Measurements from ENCODE around the gene POMT2. TPM values are rescaled to one million over a fixed set of nuclear protein-coding genes. Genes with fewer than 3 reads are reported as not detected.

Gene POMT2
- polyA plus RNA-seq, 1 of the 3 experiments (the other 2 are of a cell fraction): 19.9 TPM

DNA sequence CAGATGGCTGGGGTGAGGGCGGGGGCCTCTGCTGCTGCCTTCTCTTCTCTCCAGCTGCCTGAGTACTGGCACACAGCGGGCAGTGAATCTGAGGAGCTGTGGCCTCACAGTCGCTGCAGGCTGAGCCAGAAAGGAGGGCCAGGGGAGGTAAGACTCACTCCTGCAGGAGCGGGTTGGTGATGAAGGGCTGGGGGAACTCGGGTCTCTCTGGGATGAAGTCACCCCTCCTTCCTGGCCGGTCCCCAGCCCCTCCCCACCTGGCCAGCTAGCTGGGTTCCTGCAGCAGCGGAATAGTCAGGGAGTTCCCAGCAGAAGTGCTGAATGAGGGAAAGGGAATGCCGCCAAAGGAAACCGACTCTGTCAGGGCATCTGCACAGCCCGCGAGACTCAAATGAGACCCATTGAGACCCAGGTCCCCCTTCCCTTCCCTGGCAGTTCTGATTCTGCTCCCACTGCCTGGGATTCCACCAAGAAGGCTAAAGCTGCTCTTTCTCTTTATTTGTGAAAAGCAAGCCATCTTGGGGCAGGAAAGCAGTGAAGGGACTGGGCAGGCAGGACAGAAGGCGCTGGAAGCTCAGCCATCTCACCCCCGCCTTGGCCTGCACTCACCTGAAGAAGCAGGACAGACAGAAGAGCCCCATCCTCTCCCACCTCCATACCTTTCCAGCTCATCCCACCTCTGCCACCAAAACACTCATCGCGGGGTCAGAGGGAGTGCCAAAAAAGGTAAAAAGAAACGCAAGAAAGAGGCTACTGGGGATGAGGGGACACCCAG, 54.9 kb downstream of the POMT2 start:
- POLR2A ChIA-PET: no interaction called here
- H3K36me3 ChIP-seq (replicated peaks in 1 of 2; ENCODE audit: control insufficient read depth in 1 of 2, insufficient read depth in 2 of 2, low read length in 1 of 2): no peaks in the 10 kb centered on the region
- CTCF ChIA-PET: interaction anchor here (0.7 to 1.4 kb wide), 2 partner anchors 35 to 126 kb away, joined by 3 to 4 read pairs; no protein-coding TSS in a partner anchor
- H3K4me2 ChIP-seq: no peak overlapping the region
- TF ChIP-seq GATA2 (CRISPR knock-in tag; IDR thresholded peaks at IDR 0.05) (no peak), NRF1 (IDR thresholded peaks at IDR 0.05; ENCODE audit: low read depth, low read length) (no peak)
- TF ChIP-seq, protein P1, sequence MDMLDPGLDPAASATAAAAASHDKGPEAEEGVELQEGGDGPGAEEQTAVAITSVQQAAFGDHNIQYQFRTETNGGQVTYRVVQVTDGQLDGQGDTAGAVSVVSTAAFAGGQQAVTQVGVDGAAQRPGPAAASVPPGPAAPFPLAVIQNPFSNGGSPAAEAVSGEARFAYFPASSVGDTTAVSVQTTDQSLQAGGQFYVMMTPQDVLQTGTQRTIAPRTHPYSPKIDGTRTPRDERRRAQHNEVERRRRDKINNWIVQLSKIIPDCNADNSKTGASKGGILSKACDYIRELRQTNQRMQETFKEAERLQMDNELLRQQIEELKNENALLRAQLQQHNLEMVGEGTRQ (IDR thresholded peaks at IDR 0.05; ENCODE audit: borderline replicate concordance, low read depth, low read length): no peak
- no peaks in the 10 kb centered on the region; a peak in 1 of 4 replicates for H3K4me1 ChIP-seq (ENCODE audit: control insufficient read depth in 1 of 2, insufficient read depth in 2 of 2, low read depth in 1 of 2, low read length in 1 of 2)
- peaks cover 28% of the 10 kb centered on the region for H3K27me3 ChIP-seq (ENCODE audit: insufficient read depth)
- no peaks in the 10 kb centered on the region for H3K9me2 ChIP-seq
- H3K9ac ChIP-seq: no peak overlapping the region
- H4K20me1 ChIP-seq (ENCODE audit: insufficient read depth): no peaks in the 10 kb centered on the region
- H3F3A ChIP-seq (replicated peaks; ENCODE audit: insufficient read depth): no peaks in the 10 kb centered on the region
- H3K9me3 ChIP-seq: no peaks in the 10 kb centered on the region
- DNase-seq: no peak
- 66% methylated on average over 15 of the region's 16 CpGs for WGBS (ENCODE audit: low lambda C conversion rate)
- no peak overlapping the region for H3K27ac ChIP-seq (ENCODE audit: low read depth in 2 of 2, low read length in 1 of 2)
- H2AFZ ChIP-seq (ENCODE audit: low read depth): no peak overlapping the region
- no peaks in the 10 kb centered on the region for H3K79me2 ChIP-seq (ENCODE audit: insufficient read depth)
- no peak overlapping the region for H3K4me3 ChIP-seq (ENCODE audit: low read depth in 2 of 2, low read length in 1 of 2)

DNA sequence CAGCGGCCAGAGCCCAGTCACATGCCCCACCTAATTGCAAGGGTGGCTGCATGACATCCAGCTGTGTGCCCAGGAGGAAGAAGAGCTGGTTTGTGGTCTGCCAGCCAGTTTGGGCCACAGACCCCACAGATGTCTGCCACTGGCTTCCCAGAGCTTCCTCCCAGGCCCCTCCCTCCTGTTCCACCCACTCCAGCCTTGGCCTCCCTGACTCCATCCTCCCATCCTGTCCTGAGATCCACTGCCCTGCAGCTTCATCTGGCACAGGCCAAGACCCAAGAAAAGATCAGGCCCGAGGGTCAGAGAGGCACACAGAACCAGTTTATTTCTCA, 55.5 kb downstream of the POMT2 start:
- TF ChIP-seq EP300 (IDR thresholded peaks at IDR 0.05; ENCODE audit: borderline replicate concordance in 1 of 2, low read depth in 1 of 2, low read length in 1 of 2) (no peak), RAD21 (IDR thresholded peaks at IDR 0.05; ENCODE audit: low read length) (no peak), FOXJ3 (CRISPR knock-in tag; IDR thresholded peaks at IDR 0.05) (no peak), CHD2 (IDR thresholded peaks at IDR 0.05; ENCODE audit: low read length, partially characterized antibody) (no peak), JUND (IDR thresholded peaks at IDR 0.05) (no peak), YY1 (IDR thresholded peaks at IDR 0.05; ENCODE audit: low read depth) (no peak), TEAD4 (IDR thresholded peaks at IDR 0.05; ENCODE audit: borderline replicate concordance, insufficient read depth) (no peak)
- TF ChIP-seq, protein P2, sequence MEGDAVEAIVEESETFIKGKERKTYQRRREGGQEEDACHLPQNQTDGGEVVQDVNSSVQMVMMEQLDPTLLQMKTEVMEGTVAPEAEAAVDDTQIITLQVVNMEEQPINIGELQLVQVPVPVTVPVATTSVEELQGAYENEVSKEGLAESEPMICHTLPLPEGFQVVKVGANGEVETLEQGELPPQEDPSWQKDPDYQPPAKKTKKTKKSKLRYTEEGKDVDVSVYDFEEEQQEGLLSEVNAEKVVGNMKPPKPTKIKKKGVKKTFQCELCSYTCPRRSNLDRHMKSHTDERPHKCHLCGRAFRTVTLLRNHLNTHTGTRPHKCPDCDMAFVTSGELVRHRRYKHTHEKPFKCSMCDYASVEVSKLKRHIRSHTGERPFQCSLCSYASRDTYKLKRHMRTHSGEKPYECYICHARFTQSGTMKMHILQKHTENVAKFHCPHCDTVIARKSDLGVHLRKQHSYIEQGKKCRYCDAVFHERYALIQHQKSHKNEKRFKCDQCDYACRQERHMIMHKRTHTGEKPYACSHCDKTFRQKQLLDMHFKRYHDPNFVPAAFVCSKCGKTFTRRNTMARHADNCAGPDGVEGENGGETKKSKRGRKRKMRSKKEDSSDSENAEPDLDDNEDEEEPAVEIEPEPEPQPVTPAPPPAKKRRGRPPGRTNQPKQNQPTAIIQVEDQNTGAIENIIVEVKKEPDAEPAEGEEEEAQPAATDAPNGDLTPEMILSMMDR (IDR thresholded peaks at IDR 0.05): no peak
- TF ChIP-seq, protein P1 (IDR thresholded peaks at IDR 0.05; ENCODE audit: borderline replicate concordance, low read depth, low read length): no peak

More for the DNA sequence above, 55.5 kb downstream of the POMT2 start:
- H3K27me3 ChIP-seq (ENCODE audit: insufficient read depth): peaks cover 24% of the 10 kb centered on the region
- ChIA-PET CTCF (no interaction called here), POLR2A (no interaction called here)
- H3F3A ChIP-seq (replicated peaks; ENCODE audit: insufficient read depth): no peaks in the 10 kb centered on the region
- H3K79me2 ChIP-seq (ENCODE audit: insufficient read depth): no peaks in the 10 kb centered on the region
- H2AFZ ChIP-seq (ENCODE audit: low read depth): no peak overlapping the region
- H3K36me3 ChIP-seq (replicated peaks in 1 of 2; ENCODE audit: control insufficient read depth in 1 of 2, insufficient read depth in 2 of 2, low read length in 1 of 2): no peaks in the 10 kb centered on the region
- no peak overlapping the region for H3K4me3 ChIP-seq (ENCODE audit: low read depth in 2 of 2, low read length in 1 of 2)
- H3K9ac ChIP-seq: no peak overlapping the region
- no peaks in the 10 kb centered on the region for H3K9me2 ChIP-seq
- DNase-seq: no peak
- no peak overlapping the region for H3K27ac ChIP-seq (ENCODE audit: low read depth in 2 of 2, low read length in 1 of 2)
- no peaks in the 10 kb centered on the region for H3K9me3 ChIP-seq
- H4K20me1 ChIP-seq (ENCODE audit: insufficient read depth): no peaks in the 10 kb centered on the region
- no peaks in the 10 kb centered on the region; a peak in 1 of 4 replicates for H3K4me1 ChIP-seq (ENCODE audit: control insufficient read depth in 1 of 2, insufficient read depth in 2 of 2, low read depth in 1 of 2, low read length in 1 of 2)
- WGBS (ENCODE audit: low lambda C conversion rate): 20% methylated on average over 1 of the region's 2 CpGs
- no peak overlapping the region for H3K4me2 ChIP-seq

Measured in SK-N-SH (cell line).